HG03039 (cell line): Measurements from ENCODE around the gene AUTS2.

Experiments
- ATAC-seq: cut with Tn5 transposase; IDR thresholded peaks from one replicate; pipeline ENCODE4 v1.9.1; 2021; ENCODE audit warnings: mild to moderate bottlenecking, moderate library complexity; ENCODE audit not compliant: unreplicated experiment

The AUTS2 gene

GRCh38 chr7:70680306-70680705, 1082.0 kb downstream of the AUTS2 start:
- ATAC-seq = no peak

DNA sequence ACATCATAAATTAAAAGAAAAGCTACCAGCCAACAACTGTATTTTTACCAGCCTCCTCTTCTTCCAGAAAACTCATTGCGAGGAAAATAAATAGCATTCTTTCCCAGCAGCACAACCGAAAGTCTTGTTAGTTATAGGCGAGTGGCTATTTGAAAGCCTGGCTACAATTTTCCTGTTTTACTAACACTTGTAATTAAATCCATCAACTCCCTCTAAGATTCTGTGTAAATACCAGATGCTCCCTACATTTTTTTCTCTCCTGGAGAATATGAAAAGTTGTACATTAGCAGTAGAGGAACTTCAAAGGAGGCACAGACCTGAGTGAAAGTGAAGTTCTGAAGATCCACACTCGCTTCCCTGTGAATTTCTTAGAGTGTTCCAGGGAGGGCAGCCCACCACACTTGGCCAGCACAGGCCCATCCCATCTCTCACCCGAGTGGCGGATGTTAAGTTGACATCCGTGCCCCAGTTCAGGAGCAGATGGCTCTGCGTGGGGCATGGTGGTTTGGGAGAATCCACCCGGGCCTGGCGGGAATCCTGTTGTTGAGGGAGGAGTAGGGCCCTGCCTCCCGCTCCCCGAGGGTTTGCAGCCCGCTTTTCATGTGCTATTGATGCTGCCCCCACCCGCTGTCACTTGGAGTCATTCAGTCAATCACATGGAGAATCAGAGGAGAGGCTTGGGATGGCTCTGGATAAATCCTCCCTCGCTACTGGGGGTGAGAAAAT, 1082.6 kb downstream of the AUTS2 start:
- ATAC-seq = no peak

DNA sequence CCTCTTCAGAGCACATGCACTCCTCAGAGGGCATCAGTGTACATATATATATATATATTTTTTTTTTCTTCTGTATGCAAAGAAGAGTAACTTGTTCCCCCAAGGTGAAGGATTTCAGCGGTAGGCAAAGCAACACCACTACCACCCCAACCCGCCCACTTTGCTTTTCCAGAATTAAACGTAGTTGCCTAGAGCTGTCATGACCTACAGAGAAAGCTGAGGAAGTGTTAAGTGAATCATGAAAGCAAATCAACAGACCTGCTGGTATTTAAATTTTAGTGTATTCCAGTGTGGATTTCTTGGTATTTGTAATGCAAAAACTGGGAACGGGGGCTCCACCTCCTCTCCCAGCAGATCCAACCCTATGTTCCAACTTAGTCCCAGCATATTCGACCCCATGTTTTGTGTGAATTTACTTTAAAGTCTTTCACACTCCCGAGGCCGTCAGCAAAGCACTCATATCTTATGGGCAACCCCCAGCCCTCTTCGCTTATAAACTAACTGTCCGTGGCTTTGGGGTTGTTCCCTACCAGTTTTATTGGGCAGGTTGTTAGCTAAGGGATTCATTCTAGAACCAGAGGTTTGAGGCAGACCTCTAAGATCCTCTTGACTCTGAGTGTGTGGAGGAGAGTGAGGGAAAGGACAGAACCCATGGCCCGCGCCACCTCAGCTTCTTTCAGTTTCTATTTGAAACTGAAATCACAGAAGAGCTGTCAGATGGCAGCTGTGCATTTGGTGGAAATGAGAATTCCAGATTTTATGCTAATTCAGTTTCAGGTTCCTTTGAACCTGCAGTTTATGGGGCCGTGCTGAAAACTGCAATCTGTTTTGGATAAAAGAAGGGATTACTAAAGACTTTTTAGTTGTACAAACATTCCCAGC, 1083.4 kb downstream of the AUTS2 start:
- peak; percentile 81 for ATAC-seq

DNA sequence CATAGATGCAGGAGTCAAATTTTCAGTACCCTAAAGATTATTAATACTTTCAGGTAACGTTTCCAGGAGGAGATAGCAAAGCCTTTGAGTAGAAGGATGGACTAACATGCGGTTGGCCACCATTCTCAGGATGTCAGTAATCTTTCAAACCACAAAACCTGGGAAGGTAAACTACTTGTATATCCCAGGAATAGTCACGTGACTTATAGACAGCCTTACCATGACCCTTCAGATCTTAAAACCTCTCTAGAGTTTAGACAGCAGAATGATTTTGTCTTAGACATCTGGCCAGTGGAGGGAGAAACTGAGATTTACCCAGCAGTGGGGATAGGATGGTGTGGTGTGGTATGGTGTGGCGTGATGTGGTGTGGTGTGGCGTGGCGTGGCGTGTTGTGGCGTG, 1085.9 kb downstream of the AUTS2 start:
- ATAC-seq = no peak

GRCh38 chr7:70693321-70693685, 1095.0 kb downstream of the AUTS2 start:
- no peak for ATAC-seq

GRCh38 chr7:70693686-70694433, 1095.6 kb downstream of the AUTS2 start:
- ATAC-seq = peak; percentile 63

DNA sequence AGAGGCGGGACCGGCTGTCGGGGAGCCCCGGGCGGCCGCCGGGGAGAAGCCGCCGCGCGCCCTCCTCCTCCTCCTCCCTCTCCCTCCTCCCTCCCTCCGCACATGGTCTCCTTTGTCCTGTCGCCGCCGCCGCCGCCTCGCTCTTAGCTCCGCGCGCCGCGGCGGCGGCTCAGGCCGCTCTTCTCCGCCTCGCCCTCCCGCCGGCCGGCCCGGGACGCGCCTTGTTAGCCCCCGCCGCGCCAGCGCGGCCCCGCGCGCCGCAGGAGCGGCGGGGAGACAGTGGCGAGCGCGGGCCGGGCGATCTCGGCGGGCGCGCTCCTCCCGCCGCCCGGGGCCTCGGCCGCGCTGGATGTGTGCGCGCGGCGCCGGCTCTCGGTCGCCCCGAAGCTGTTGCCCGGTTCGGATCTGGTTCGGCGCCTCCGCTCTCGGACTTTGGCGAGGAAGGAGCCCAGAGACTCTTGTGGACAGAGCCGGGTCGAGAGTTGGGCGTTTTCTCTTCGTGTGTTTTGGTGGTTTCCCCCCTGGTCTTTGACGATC, 1096.2 kb downstream of the AUTS2 start:
- peak; percentile 42 for ATAC-seq

DNA sequence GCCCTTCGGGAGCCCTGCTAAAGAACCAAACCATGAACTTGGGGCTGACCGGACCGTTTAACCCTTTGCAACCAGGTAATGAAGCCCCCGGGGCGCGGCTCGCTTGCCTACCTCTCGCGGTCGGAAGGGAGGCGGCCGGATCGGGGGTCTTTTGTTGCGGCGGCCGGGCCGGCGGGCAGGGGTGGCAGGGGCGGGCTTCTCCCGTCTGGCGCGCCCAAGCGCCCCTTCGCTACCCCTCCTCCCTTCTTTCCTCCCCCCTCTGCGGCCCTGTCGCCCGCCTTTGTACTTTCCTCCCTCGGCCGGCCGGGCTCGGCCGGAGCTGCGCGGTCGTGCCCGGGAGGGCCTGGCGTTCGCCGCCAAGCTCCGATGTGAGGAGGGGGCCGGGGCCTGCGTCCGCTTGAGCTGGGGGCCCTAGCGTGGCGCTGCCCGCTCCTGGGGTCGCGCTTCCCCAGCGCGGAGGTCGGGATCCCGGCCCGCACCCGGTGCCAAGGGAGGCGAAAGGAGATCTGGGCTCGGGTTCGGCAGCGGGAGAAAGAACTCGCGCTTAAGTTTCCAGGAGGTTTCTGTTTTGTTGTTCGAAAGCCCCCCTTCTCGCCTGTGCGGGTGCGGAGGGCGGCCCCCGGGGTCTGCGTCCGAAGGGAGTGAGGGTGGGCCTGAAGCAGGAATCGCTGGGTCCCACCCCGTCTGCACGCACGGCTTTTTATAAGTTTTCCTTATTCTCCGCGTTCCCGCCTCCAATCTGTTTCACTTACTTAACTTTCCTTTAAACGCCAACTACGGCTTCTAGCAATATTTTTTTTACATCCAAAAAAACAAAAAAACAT, 1096.9 kb downstream of the AUTS2 start:
- ATAC-seq = no peak

- no peak for ATAC-seq
These were observed 1097.5 kb downstream of the AUTS2 start for GRCh38 chr7:70695795-70696083.

GRCh38 chr7:70696201-70696754, 1098.0 kb downstream of the AUTS2 start:
- no peak for ATAC-seq

- no peak for ATAC-seq
These were observed 1100.1 kb downstream of the AUTS2 start for GRCh38 chr7:70698219-70698832.

GRCh38 chr7:70699271-70699670, 1101.0 kb downstream of the AUTS2 start:
- ATAC-seq = no peak

- ATAC-seq = no peak
These were observed 1102.0 kb downstream of the AUTS2 start for GRCh38 chr7:70700055-70700940.

DNA sequence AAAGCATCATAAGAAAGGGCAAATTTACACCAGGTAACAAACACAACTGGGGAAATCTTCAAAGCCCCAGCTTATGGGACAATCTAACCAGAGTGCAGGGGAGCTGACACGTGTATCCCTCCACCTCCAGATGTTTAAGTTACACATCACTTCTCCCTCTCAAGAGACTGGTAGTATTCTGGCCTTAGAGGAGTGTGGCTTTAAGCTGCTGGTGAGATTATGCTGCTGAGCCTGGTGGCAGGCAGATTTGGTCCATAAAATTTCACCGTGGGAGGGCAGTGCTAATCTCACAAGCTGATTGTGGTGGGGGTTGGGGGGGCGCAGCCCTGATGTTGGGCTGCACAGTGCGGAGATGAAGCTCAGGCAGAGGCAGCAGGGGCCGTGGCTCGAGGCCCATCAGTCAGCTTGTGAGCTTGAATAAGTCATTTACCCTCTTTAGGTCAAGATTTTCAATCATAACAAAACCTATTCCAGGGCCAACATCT, 1102.7 kb downstream of the AUTS2 start:
- no peak for ATAC-seq

GRCh38 chr7:70701477-70701876, 1103.2 kb downstream of the AUTS2 start:
- ATAC-seq = no peak

- no peak for ATAC-seq
These were observed 1103.7 kb downstream of the AUTS2 start for GRCh38 chr7:70701991-70702390.

DNA sequence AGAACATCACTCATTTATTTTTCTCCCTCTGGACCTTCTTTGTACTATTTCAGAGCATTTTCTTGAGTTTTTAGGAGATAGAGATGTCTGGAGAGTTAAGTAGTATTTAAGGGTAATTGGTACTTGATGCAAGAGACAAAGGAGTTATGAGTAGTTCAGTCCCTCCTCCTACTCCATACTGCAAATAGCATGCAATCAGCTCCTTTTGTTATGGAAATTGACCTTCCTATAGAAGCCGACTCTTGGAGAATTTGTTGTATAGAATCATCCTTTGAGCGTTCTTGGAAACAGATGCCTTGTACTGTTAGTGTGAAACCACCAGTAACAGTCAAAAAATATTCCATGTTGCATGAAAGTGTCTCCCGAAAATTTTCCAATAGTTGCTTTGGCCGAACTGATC, 1105.5 kb downstream of the AUTS2 start:
- ATAC-seq = no peak

GRCh38 chr7:70704831-70705346, 1106.6 kb downstream of the AUTS2 start:
- ATAC-seq = no peak
